Osteoblast (primary cell): ENCODE data around the gene GLA. TPM values are rescaled to one million over a fixed set of nuclear protein-coding genes. Genes with fewer than 3 reads are reported as not detected.

Experiments
- DNase-seq: peaks from one replicate; pipeline ENCODE4 v3.0.0; 2011; ENCODE audit warnings: low spot score, mixed read lengths; ENCODE audit not compliant: insufficient read length; ENCODE audit errors: missing footprints
- H2AFZ ChIP-seq: 2 replicates; pipeline ENCODE4 v1.6.0; 2011; ENCODE audit warnings: mild to moderate bottlenecking, low read length
- H3K27ac ChIP-seq: 2 replicates; pipeline ENCODE4 v1.5.1; 2011; ENCODE audit warnings: mild to moderate bottlenecking, low read depth, low read length, moderate library complexity
- H3K27me3 ChIP-seq: 2 replicates; pipeline ENCODE4 v1.6.0; 2012; ENCODE audit warnings: mild to moderate bottlenecking, control low read depth, inconsistent platforms, low read length, moderate library complexity; ENCODE audit not compliant: insufficient read depth
- H3K36me3 ChIP-seq: 2 replicates; pipeline ENCODE4 v1.5.1; 2011; ENCODE audit warnings: mild to moderate bottlenecking, low read length, control low read depth, moderate library complexity; ENCODE audit not compliant: insufficient read depth
- H3K4me1 ChIP-seq: 2 replicates; pipeline ENCODE4 v1.5.1; 2011; ENCODE audit warnings: mild to moderate bottlenecking, low read length, control low read depth, moderate library complexity; ENCODE audit not compliant: insufficient read depth
- H3K4me2 ChIP-seq: 2 replicates; pipeline ENCODE4 v1.6.0; 2011; ENCODE audit warnings: mild to moderate bottlenecking, low read length; ENCODE audit not compliant: insufficient read depth
- H3K4me3 ChIP-seq: fragments of 200-600 bp; sonication (generic); 3 replicates; pipeline ENCODE4 v1.5.1; 2012; ENCODE audit warnings: mild to moderate bottlenecking, low read length, inconsistent platforms; ENCODE audit not compliant: insufficient read depth
- H3K79me2 ChIP-seq: 2 replicates; pipeline ENCODE4 v1.6.0; 2012; ENCODE audit warnings: mild to moderate bottlenecking, low read length, control low read depth, inconsistent platforms; ENCODE audit not compliant: insufficient read depth
- H3K9me3 ChIP-seq: 2 replicates; pipeline ENCODE4 v1.5.1; 2011; ENCODE audit warnings: low read depth, low read length, control low read depth
- H4K20me1 ChIP-seq: 2 replicates; pipeline ENCODE4 v1.6.0; 2012; ENCODE audit warnings: mild to moderate bottlenecking, low read length, control low read depth; ENCODE audit not compliant: insufficient read depth
- total RNA-seq: library from RNA; depleted of rRNA; stranded (reverse); fragments of >200 nt; gene quantifications from 2 replicates; pipeline ENCODE4 v1.2.3, GENCODE V29; 2012
- TF ChIP-seq, protein P1 (sequence below): IDR thresholded peaks from 2 replicates; pipeline ENCODE4 v1.5.1; 2011; ENCODE audit warnings: mild to moderate bottlenecking, low read depth, low read length, moderate library complexity; ENCODE audit errors: extremely low read depth

The GLA gene
- total RNA-seq, result 22.8 and 26.5 TPM in 2 replicates

DNA sequence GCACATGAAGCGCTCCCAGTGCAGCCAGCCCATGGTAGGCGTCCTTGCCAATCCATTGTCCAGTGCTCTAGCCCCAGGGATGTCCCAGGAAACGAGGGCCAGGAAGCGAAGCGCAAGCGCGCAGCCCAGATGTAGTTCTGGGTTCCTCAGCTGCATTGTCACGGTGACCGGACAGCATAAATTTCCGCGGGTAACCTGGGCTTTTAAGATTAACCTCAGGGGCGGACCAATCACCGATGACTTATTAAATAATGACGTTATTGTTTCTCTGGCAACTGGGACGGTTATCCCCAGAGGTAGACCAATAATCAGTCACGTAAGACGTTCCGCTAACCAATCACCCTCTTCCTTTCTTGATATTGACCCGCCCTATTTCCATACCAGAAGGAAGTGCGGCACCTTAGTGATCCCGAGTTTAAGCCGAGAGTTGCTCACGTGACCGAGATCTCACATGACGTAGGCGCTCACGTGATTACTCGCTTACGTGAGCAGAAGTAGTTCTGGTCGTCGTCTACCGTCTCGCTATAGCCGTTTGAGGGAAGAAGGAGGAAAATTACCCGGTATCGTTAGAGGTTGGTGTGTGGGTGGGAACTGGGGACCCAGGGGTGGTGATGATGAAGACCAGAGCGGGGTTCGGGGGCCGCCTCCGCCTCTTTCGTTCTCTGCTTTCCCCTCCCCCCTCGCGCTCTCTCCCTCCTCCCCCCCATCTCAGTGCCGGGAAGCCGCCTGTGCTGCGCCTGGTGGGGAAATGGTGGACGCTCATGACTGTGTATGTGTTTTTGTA lies at the start of gene GLA, which contains the start of gene HNRNPH2:
GLA (minus strand) TSS at position 178 of the 784 bp plus-strand sequence; CDS start at position 156, 22 bp downstream.
HNRNPH2 (plus strand) TSS at position 475 of the 784 bp plus-strand sequence. CDS start 3,767 bp downstream, outside the sequence.
- Histone ChIP-seq H3K27me3 (no peaks in the 10 kb centered on the region), H3K79me2 (peaks cover 65% of the 10 kb centered on the region), H3K4me2 (peak within 1 kb of the TSS; percentile 85), H4K20me1 (peaks cover 13% of the 10 kb centered on the region), H2AFZ (peak within 1 kb of the TSS; percentile 90), H3K4me1 (peaks cover 12% of the 10 kb centered on the region), H3K27ac (peak within 1 kb of the TSS; percentile 98), H3K36me3 (peaks cover 8% of the 10 kb centered on the region), H3K9me3 (no peaks in the 10 kb centered on the region), H3K4me3 (peak within 1 kb of the TSS; percentile 88)
- TF ChIP-seq, protein P1, sequence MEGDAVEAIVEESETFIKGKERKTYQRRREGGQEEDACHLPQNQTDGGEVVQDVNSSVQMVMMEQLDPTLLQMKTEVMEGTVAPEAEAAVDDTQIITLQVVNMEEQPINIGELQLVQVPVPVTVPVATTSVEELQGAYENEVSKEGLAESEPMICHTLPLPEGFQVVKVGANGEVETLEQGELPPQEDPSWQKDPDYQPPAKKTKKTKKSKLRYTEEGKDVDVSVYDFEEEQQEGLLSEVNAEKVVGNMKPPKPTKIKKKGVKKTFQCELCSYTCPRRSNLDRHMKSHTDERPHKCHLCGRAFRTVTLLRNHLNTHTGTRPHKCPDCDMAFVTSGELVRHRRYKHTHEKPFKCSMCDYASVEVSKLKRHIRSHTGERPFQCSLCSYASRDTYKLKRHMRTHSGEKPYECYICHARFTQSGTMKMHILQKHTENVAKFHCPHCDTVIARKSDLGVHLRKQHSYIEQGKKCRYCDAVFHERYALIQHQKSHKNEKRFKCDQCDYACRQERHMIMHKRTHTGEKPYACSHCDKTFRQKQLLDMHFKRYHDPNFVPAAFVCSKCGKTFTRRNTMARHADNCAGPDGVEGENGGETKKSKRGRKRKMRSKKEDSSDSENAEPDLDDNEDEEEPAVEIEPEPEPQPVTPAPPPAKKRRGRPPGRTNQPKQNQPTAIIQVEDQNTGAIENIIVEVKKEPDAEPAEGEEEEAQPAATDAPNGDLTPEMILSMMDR, result no peak
- peak; percentile 92 for DNase-seq

DNA sequence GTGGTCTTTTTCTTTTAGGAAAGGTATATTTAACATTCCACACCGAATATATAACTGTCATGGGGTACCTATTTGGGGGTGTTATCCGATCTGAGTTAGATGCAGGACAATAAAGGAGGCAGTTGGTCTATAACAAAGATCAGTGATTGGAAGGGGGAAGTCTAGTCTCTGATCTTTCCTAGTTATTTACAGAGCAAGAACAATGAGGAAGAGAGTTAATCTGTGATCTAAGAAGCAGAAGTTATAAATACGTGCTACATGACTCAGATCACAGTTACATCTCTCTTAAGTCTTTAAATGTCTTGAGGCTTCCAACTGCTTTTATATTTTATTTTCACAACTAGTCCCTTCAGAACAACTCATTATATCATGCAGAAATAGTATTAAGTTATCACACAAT lies 44.3 kb upstream of the GLA start:
- Histone ChIP-seq H3K4me2 (no peak overlapping the region), H3K79me2 (no peaks in the 10 kb centered on the region), H3K27me3 (no peaks in the 10 kb centered on the region), H4K20me1 (no peaks in the 10 kb centered on the region), H2AFZ (no peak overlapping the region), H3K36me3 (no peaks in the 10 kb centered on the region), H3K4me1 (peaks cover 2% of the 10 kb centered on the region), H3K27ac (no peak overlapping the region), H3K4me3 (no peak overlapping the region), H3K9me3 (no peaks in the 10 kb centered on the region)
- TF ChIP-seq, protein P1, result no peak
- no peak for DNase-seq

DNA sequence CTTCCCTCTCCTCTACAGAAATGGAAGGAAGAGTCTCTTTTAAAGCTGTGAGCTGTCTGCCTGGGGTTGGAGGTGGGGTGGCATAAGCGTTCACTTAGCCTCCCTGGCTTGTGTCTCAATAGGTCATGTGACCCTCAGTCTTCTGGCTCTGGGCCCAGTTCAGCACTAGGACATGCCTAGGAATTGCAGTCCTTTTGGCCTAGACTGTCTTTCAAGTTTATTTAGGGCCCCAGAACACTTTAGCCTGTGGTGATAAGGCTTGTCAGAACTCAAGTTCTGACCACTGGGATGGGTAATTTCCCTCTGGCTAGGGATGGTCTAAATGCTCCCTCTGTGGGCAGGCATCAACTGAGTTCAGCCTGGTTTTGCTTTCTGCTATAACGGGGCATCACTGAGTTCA lies 43.2 kb upstream of the GLA start:
- Histone ChIP-seq H2AFZ (no peak overlapping the region), H3K27me3 (no peaks in the 10 kb centered on the region), H3K4me2 (no peak overlapping the region), H4K20me1 (no peaks in the 10 kb centered on the region), H3K27ac (no peak overlapping the region), H3K4me1 (peaks cover 2% of the 10 kb centered on the region), H3K36me3 (no peaks in the 10 kb centered on the region), H3K79me2 (no peaks in the 10 kb centered on the region), H3K9me3 (no peaks in the 10 kb centered on the region), H3K4me3 (no peak overlapping the region)
- no peak for DNase-seq
- TF ChIP-seq, protein P1, result no peak

DNA sequence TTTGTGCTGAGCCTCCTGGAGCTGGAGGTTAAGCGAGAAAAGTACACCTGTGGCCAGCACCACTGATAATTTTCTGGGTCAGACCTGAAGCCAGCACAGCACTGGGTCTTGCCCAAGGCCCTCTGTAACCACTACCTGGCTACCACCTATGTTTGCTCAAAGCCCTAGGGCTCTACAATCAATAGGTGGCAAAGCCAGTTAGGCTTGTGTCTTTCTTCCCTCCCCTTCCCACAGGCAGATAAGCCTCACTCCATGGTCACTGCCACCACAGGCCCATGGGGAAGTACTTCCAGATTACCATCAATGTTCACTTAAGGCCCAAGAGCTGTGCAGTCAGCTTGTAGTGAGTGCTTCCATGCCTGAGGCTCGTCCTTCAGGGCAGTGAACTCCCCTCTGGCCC lies 42.4 kb upstream of the GLA start:
- no peaks in the 10 kb centered on the region for H4K20me1 ChIP-seq

More for the DNA sequence above, 42.4 kb upstream of the GLA start:
- no peak overlapping the region for H3K4me3 ChIP-seq
- H3K79me2 ChIP-seq, result no peaks in the 10 kb centered on the region
- no peak overlapping the region for H3K4me2 ChIP-seq
- peaks cover 2% of the 10 kb centered on the region for H3K4me1 ChIP-seq
- no peaks in the 10 kb centered on the region for H3K36me3 ChIP-seq
- no peaks in the 10 kb centered on the region for H3K27me3 ChIP-seq
- TF ChIP-seq, protein P1, result no peak
- H3K27ac ChIP-seq, result no peak overlapping the region
- no peak for DNase-seq
- no peaks in the 10 kb centered on the region for H3K9me3 ChIP-seq
- no peak overlapping the region for H2AFZ ChIP-seq
